Loucy (cell line): ENCODE data around the gene RBM8A.

ENCODE experiments used
- H2AFZ ChIP-seq: fragments of 200-600 bp; sonication (generic); 2 replicates; pipeline ENCODE4 v1.6.0; 2016; ENCODE audit warnings: antibody characterized with exemption, mild to moderate bottlenecking, low read length, moderate library complexity
- H3F3A ChIP-seq: fragments of 200-600 bp; 2 replicates; pipeline ENCODE4 v1.6.0; 2016; ENCODE audit warnings: antibody characterized with exemption, low read depth, mild to moderate bottlenecking
- H3K27me3 ChIP-seq: fragments of 200-600 bp; sonication (generic); 2 replicates; pipeline ENCODE4 v1.6.1; 2014; ENCODE audit warnings: low read length, mild to moderate bottlenecking; ENCODE audit not compliant: insufficient read depth, poor library complexity, severe bottlenecking
- H3K36me3 ChIP-seq: fragments of 200-600 bp; sonication (generic); 2 replicates; pipeline ENCODE4 v1.6.1; 2016; ENCODE audit warnings: low read length; ENCODE audit not compliant: insufficient read depth
- H3K4me1 ChIP-seq: fragments of 200-600 bp; sonication (generic); 2 replicates; pipeline ENCODE4 v1.5.1; 2014; ENCODE audit warnings: low read length, mild to moderate bottlenecking; ENCODE audit not compliant: insufficient read depth, poor library complexity, severe bottlenecking
- H3K4me2 ChIP-seq: fragments of 200-600 bp; sonication (generic); 2 replicates; pipeline ENCODE4 v1.6.0; 2014; ENCODE audit warnings: antibody characterized with exemption, low read length, low read depth, mild to moderate bottlenecking; ENCODE audit not compliant: poor library complexity, severe bottlenecking
- H3K4me3 ChIP-seq: fragments of 200-600 bp; sonication (generic); 2 replicates; pipeline ENCODE4 v1.5.1; 2014; ENCODE audit warnings: low read length, mild to moderate bottlenecking, mixed read lengths; ENCODE audit not compliant: poor library complexity, severe bottlenecking
- H3K79me2 ChIP-seq: fragments of 200-600 bp; sonication (generic); 2 replicates; pipeline ENCODE4 v1.6.1; 2014; ENCODE audit warnings: low read length; ENCODE audit not compliant: insufficient read depth
- H3K9ac ChIP-seq: fragments of 200-600 bp; sonication (generic); 2 replicates; pipeline ENCODE4 v1.6.0; 2014; ENCODE audit warnings: mild to moderate bottlenecking, low read depth, low read length, moderate library complexity; ENCODE audit not compliant: poor library complexity, severe bottlenecking
- H3K9me2 ChIP-seq: fragments of 200-600 bp; sonication (generic); replicated peaks from 2 replicates; pipeline ENCODE4 v1.6.1; 2016; ENCODE audit warnings: low read depth, low read length, mixed read lengths
- H3K9me3 ChIP-seq: fragments of 200-600 bp; sonication (generic); 2 replicates; pipeline ENCODE4 v1.6.1; 2014; ENCODE audit warnings: mild to moderate bottlenecking, antibody characterized with exemption, low read length, low read depth; ENCODE audit not compliant: insufficient read depth
- H4K20me1 ChIP-seq: fragments of 200-600 bp; sonication (generic); 2 replicates; pipeline ENCODE4 v1.6.0; 2014; ENCODE audit warnings: antibody characterized with exemption, low read length, mild to moderate bottlenecking; ENCODE audit not compliant: insufficient read depth, poor library complexity, severe bottlenecking
- CTCF ChIP-seq: fragments of 200-600 bp; sonication (generic); conservative IDR thresholded peaks from 2 replicates; pipeline ENCODE4 v1.5.1; 2014; ENCODE audit warnings: mild to moderate bottlenecking, antibody characterized with exemption, low read length
- EZH2phosphoT487 ChIP-seq: fragments of 200-600 bp; IDR thresholded peaks from 2 replicates; pipeline ENCODE4 v1.6.1; 2018; ENCODE audit warnings: antibody characterized with exemption, mild to moderate bottlenecking, moderate library complexity, borderline replicate concordance

The RBM8A gene

DNA sequence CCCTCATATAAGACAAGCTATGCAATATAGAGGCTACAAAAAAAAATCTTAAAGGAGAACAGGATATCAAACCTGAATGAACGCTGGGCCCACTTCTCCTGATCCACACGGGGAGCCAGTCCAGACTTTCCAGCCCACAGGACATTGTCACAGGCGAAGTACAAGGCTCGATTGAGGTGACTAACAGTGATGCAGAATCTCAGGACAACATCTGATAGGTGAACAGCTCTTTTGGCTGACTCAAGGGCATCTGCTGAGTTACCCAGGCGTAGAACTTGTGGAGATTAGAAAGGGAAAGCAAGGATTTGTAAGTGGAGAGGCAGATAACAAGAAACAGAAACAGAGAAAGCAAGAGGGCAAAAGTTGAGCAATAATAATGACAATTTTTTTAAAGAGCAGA, 10.5 kb downstream of the RBM8A start:
- peak overlapping the region; percentile 86 for H3K4me2 ChIP-seq
- H3K9me3 ChIP-seq: no peaks in the 10 kb centered on the region
- H4K20me1 ChIP-seq: no peaks in the 10 kb centered on the region
- peaks cover 7% of the 10 kb centered on the region; the same call in 1 of the 2 replicates for H3K36me3 ChIP-seq
- no peak overlapping the region for H2AFZ ChIP-seq
- no peaks in the 10 kb centered on the region for H3K9me2 ChIP-seq
- H3K79me2 ChIP-seq: peaks cover 12% of the 10 kb centered on the region; the same call in 1 of the 2 replicates
- TF ChIP-seq EZH2phosphoT487 (no peak), CTCF (no peak)
- H3K4me3 ChIP-seq: no peak overlapping the region
- H3F3A ChIP-seq: 0 out of 2 replicates have a peak, but pooled peaks cover 7% of the 10 kb centered on the region
- peaks cover 14% of the 10 kb centered on the region for H3K4me1 ChIP-seq
- H3K27me3 ChIP-seq: no peaks in the 10 kb centered on the region
- H3K9ac ChIP-seq: no peak overlapping the region

GRCh38 chr1:145912128-145912641, 15.1 kb downstream of the RBM8A start:
- Histone ChIP-seq H3K4me2 (no peak overlapping the region), H3K9ac (no peak overlapping the region), H2AFZ (no peak overlapping the region), H3F3A (no peaks in the 10 kb centered on the region), H3K4me1 (peaks cover 7% of the 10 kb centered on the region), H3K9me3 (no peaks in the 10 kb centered on the region), H4K20me1 (no peaks in the 10 kb centered on the region), H3K79me2 (no peaks in the 10 kb centered on the region; the same call in 1 of the 2 replicates), H3K27me3 (no peaks in the 10 kb centered on the region), H3K36me3 (peaks cover 18% of the 10 kb centered on the region; the same call in 1 of the 2 replicates), H3K9me2 (no peaks in the 10 kb centered on the region), H3K4me3 (no peak overlapping the region)
- TF ChIP-seq EZH2phosphoT487: no peak
- TF ChIP-seq CTCF: no peak

DNA sequence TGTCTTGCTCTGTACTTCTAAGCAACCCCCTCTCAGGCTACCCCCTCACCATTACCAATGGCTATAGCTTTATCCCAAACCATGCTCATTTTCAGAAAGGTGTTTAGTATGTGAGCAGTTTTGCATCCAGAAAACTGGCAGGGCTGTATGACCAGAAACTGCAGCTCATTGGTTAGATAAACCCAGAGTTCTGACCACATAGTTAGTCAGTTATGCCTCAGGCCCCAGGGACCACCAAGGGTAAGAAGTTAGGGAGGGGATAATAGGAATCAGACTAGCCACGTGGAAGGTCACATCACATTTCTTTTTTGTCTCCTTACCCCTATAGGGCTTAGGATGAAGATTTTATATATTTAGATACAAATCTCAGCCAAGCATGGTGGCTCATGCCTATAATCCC, 18.6 kb downstream of the RBM8A start:
- TF ChIP-seq EZH2phosphoT487 (no peak), CTCF (no peak)
- Histone ChIP-seq H4K20me1 (no peaks in the 10 kb centered on the region), H3K4me2 (no peak overlapping the region), H2AFZ (no peak overlapping the region), H3K27me3 (no peaks in the 10 kb centered on the region), H3K36me3 (peaks cover 18% of the 10 kb centered on the region; the same call in 1 of the 2 replicates), H3F3A (no peaks in the 10 kb centered on the region), H3K9me3 (no peaks in the 10 kb centered on the region), H3K9me2 (no peaks in the 10 kb centered on the region), H3K79me2 (no peaks in the 10 kb centered on the region), H3K4me3 (no peak overlapping the region), H3K4me1 (peaks cover 7% of the 10 kb centered on the region), H3K9ac (no peak overlapping the region)
